ENCODE results near the gene CAPN3.

CAPN3 gene

GRCh38 chr15:42358141-42358540 lies 1.2 kb upstream of the CAPN3 start:
- DNase-seq: no peak

- DNase-seq: no peak
Observed at GRCh38 chr15:42359985-42360384, 684 bp downstream of the CAPN3 start.

DNA sequence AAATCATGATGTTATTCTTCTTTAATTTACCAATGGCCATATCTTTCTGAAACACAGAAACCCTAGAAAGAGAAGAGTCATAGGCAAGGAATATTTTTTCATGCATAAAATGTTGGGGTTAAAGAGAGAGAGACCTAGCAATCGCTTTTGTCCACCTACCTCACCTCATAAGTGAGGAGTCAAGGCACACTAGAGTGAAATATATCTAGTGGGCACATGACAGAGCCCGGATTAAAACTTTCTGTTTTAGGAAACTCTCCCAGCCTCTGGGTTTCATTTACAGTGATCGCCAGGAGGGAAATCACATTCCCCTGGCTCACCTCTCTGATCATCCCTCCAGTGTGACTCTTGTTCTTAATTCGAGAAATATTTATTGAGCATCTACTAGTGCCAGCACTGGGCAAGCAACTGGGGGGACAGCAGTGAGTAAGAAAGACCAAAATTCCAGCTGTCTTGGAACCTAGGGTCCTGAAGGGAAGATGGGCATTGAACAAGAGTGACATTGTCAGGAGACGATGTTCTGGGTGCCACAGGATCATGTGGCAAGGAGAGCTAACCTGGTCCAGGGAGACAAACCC lies 1.3 kb downstream of the CAPN3 start:
- no peak for DNase-seq

DNA sequence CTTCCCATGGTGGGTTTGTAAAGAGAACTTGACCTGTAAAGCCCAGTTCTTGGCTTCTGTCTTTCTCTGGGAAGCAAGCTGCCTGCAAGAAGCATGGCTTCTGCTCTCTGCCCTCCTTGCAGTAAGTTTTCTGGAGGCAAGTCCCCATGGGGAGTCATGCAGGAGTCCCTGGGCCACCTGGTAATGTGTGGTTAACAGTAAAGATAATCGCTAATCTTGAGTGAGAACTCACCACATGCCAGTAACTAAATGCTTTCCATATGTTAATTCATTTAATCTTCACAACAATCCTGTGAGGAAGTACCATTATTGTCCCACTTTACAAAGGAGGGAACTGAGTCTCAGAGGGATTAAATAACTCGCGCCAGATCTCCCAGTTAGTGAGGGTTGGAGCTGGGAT lies 4.2 kb downstream of the CAPN3 start:
- no peak for DNase-seq

DNA sequence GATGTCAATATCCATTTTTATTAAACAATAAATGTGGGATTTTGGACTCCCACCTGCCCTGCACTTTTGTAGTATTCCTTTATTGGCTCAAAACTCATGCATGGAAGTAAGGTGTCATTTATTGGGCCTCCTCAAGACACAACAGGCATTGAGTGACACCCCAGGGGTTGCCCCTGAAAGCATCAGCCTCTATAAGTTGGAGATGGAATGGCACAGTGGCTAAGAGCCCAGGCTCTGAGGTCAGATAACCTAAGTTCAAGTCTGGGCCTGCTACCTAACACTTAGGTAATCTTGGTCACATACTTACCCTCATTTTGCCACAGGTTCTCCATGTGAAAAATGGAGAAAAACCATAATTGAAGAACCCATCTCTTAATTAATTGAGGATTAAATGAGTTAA lies 4.6 kb downstream of the CAPN3 start:
- DNase-seq: no peak

DNA sequence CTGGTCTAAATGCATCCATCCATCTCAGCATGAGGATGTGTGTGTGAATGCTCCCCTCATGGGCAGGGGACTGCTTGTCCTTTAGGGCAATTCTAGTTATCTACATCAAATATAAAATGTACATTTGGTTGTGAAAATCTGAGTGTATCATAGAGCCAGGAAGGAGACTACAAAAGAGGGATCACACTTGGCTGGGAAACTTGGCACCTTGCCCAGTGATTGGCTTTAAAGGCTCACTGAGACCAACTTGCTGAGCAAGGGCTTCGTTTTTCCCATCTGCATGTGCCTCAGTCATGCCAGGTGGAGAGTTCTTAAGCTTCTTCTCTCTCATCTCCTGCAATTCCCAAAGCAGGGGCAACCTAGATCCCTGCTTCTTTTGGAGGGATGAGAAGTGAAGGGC lies 5.2 kb downstream of the CAPN3 start:
- DNase-seq: no peak

- no peak for DNase-seq
Observed at GRCh38 chr15:42365921-42366550, 6.7 kb downstream of the CAPN3 start.

DNA sequence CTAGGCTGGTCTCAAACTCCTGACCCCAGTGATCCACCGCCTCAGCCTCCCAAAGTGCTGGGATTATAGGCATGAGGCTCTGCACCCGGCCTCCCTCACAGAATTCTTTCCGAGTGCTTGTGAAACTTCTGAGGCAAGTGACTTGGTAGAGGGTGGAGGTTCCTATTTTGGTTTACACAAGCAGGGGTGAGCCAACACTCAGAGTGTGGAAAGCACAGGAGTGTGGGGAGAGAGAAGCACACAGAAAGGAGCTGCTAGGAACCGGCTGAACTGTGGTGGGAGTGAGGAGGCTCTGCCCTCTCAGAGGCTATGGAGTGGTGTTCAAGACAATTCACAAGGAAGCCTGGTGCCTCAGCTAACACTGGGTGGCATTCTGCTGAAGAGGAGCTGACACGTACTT lies 7.7 kb downstream of the CAPN3 start:
- peak in 1 of 2 donors; percentile 12 for DNase-seq

GRCh38 chr15:42368096-42368495 lies 8.8 kb downstream of the CAPN3 start:
- no peak for DNase-seq

DNA sequence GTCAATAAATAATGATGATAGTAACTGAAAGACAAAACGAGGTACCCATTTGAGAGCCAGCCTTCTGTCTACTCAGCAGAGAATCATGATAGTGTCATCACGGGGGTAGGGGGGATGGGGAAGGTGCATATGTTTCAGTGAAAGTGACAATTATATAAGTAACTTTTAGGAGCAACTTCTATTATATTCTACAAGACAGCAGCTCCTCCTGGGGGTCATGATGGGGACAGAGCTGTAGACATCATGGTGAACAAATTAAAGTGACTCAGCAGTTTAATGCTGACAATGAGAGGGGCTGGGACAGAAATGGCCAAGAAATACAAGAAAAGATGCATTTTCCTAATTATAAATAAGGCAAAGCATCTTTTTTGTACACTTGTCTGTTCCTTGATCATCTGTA lies 11.8 kb downstream of the CAPN3 start:
- peak in 1 of 2 donors; percentile 18 for DNase-seq

DNA sequence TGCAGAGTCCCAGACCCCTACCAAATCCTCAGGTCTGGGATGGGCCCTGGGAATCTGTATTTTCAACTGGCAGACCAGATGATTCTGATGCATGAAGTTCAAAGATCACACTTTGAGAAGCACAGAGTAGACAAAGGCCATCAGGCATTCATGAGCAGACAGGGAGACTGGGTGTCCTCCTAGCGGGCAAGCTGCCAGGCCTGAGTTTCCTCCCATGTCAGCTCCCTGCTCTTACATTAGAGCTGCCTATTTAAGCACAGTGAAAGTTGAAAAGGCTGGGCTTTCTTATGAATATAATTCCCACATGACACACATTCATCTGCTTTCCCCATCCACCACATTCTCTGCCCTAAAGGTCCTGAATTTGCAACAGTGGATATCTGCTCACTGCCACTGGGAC lies 14.0 kb downstream of the CAPN3 start:
- no peak for DNase-seq

DNA sequence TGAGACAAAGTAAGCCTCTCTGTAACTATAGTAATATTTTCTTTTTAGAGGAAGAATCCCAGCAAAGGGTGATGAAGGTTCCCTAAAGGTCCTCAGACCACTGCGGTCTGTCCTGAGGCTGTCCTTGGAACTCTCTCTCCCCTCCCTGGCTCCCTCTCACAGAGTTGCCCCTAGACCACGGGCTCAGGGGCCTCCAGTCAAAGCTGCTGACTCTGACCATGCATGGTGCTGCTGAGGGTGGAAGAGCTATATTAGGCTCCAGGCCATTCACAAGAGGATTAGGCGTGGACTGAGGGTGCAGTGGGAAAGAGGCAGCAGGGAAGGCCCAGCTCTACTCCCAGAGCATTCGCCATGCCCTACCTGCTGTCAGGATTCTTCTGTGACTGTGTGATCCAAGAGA lies 14.6 kb downstream of the CAPN3 start:
- no peak for DNase-seq

DNA sequence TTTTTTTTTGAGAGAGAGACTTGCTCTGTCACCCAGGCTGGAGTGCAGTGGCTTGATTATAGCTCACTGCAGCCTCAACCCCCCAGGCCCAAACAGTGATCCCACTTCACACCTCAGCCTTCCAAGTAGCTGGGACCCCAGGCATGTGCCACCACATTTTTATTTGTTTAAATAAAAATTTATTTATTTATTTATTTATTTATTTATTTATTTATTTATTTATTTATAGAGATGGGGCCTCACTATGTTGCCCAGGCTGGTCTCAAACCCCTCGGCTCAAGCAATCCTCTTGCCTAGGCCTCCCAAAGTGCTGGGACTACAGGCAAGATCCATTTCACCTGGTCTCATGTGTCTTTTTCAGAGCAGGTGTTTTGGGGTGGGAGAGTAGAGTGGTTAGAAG lies 15.5 kb downstream of the CAPN3 start:
- no peak for DNase-seq

- DNase-seq: no peak
Observed at GRCh38 chr15:42375252-42375651, 16.0 kb downstream of the CAPN3 start.

DNA sequence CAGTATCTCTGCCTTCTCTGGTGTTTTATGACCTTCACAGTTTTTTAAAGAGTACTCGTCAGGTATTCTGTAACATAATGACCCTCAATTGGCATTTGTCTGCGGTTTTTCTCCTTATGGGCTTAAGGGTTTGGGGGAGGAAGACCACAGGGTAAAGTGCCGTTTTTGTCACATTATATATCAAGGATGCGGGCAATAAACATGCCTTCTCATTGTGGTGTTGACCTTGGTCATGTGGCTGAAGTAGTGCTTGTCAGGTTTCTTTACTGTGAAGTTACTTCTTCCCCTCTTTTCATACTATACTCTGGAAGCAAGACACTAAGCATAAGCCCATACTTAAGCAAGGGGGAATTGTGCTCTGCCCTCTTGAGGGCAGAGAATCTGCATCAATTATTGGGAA lies 16.6 kb downstream of the CAPN3 start:
- DNase-seq: no peak

- no peak for DNase-seq
Observed at GRCh38 chr15:42378011-42378410, 18.7 kb downstream of the CAPN3 start.

- DNase-seq: no peak
Observed at GRCh38 chr15:42384597-42384996, 25.3 kb downstream of the CAPN3 start.

- DNase-seq: no peak
Observed at GRCh38 chr15:42385206-42385979, 26.1 kb downstream of the CAPN3 start.

- no peak for DNase-seq
Observed at GRCh38 chr15:42385980-42386700, 26.8 kb downstream of the CAPN3 start.

GRCh38 chr15:42387603-42388002 lies 28.3 kb downstream of the CAPN3 start:
- DNase-seq: no peak

DNA sequence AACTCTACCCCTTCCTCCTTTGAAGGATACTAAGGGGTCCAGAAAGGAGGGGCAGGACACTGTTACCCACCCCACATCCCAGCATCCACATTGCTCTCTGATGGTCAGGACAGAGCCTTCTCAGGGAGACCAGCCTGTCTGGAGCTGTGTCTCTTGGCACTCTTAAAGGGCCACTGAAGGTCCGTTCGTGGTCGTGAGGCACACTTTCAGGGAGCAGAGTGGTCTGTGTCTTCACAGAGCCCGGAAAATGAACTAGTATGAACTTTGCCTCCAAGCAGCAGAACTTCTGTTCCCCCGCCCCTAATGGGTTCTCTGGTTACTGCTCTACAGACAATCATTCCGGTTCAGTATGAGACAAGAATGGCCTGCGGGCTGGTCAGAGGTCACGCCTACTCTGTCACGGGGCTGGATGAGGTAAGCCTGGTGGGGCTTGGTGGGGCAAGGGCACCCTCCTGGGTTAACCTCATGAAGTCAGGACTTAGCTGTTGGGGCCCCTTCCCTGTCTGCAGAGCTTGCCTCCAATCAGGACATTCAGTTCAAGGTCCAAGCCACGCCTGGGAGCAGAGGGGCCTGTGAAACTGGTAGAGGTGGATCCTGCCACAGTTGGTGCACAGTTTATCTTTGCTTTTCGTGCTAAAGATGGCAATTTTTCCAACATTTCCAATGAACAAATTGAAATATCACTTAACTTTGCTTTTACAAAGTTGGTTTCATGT lies 33.2 kb downstream of the CAPN3 start:
- DNase-seq: no peak

DNA sequence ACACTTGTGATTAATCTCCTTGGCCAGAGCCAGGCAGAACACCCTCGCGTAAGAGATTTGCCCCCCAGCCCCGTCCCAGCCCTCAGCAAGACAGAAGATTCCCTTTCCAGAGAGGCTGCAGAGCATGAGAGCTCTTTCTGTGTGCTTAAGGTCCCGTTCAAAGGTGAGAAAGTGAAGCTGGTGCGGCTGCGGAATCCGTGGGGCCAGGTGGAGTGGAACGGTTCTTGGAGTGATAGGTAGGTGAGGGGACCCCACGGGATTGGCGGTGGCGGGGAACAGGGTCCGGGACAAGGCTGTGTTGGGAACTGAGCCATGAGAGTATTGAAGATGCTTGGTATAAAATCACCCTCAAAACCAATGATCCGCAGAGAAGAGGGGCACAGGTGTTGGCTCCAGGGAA lies 34.8 kb downstream of the CAPN3 start:
- no peak for DNase-seq

DNA sequence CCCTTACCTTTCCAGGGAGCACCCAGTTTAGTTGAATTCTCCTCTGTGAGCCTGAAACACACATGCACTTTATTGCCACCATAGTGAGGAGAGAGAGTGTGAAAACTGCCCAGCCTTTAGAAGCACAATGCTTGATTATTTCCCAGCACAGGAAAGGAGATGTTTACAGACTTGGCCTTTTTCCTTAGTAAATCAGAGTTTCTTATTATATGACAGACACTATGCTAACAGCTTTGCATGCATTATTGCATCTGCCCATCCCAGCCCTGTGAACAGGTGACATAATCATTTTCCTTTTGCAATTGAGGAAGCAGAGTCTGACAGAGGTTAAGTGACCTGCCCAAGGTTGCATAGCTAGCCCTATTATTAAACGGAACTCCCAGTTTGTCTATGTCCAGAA lies 36.5 kb downstream of the CAPN3 start:
- no peak for DNase-seq
